DOHH2 (cell line): ENCODE data around the gene RAE1.

Experiments used
- CTCF ChIP-seq: fragments of 200-600 bp; sonication (generic); IDR thresholded peaks from one replicate; pipeline ENCODE4 v1.5.1; 2014; ENCODE audit warnings: antibody characterized with exemption, mild to moderate bottlenecking, low read depth, low read length; ENCODE audit not compliant: poor library complexity, severe bottlenecking
- EZH2phosphoT487 ChIP-seq: fragments of 200-600 bp; sonication (generic); IDR thresholded peaks from 2 replicates; pipeline ENCODE4 v1.6.1; 2017; ENCODE audit warnings: borderline replicate concordance, mild to moderate bottlenecking, antibody characterized with exemption, low read length, moderate library complexity, mixed read lengths

GRCh38 chr20:57397693-57398108, 46.6 kb downstream of the RAE1 start:
- TF ChIP-seq CTCF: no peak
- no peak for TF ChIP-seq EZH2phosphoT487
